Gastrocnemius medialis (tissue), 4 donors: Measurements from ENCODE around the gene INAVA.

Experiments
- CTCF ChIP-seq, 5 experiments: fragments of 450-650 bp in 3 of 5; fragments of 200-600 bp in 2 of 5; sonication (generic) in 2 of 5; IDR thresholded peaks in 4 of 5; conservative IDR thresholded peaks in 1 of 5; 1 replicate in 4 of 5; 2 replicates in 1 of 5; pipeline ENCODE4 v1.5.1; 2016 to 2019; ENCODE audit warnings: antibody characterized with exemption in 5 of 5, mild to moderate bottlenecking in 3 of 5, moderate library complexity in 3 of 5
- POLR2A ChIP-seq, 2 donors: fragments of 450-650 bp; IDR thresholded peaks; one replicate each; pipeline ENCODE4 v1.6.1; 2017; ENCODE audit warnings: antibody characterized with exemption in 2 of 2, mild to moderate bottlenecking in 2 of 2, moderate library complexity in 2 of 2

- TF ChIP-seq POLR2A (IDR thresholded peaks at IDR 0.05) (no peak), CTCF (IDR thresholded peaks at IDR 0.05 in 4 of 5, conservative IDR thresholded peaks at IDR 0.05 in 1 of 5) (no peak)
Measured at GRCh38 chr1:200903793-200904192, 9.1 kb downstream of the INAVA start.
